Measurements from ENCODE around the gene NR3C2. TPM values are rescaled to one million over a fixed set of nuclear protein-coding genes. Genes with fewer than 3 reads are reported as not detected.
A peak's percentile ranks its signal among the peaks of the same experiment; 100 is the strongest.

Gene NR3C2
- polyA plus RNA-seq, 1 of the 3 experiments (the other 2 are of a cell fraction) = 0.02 TPM

DNA sequence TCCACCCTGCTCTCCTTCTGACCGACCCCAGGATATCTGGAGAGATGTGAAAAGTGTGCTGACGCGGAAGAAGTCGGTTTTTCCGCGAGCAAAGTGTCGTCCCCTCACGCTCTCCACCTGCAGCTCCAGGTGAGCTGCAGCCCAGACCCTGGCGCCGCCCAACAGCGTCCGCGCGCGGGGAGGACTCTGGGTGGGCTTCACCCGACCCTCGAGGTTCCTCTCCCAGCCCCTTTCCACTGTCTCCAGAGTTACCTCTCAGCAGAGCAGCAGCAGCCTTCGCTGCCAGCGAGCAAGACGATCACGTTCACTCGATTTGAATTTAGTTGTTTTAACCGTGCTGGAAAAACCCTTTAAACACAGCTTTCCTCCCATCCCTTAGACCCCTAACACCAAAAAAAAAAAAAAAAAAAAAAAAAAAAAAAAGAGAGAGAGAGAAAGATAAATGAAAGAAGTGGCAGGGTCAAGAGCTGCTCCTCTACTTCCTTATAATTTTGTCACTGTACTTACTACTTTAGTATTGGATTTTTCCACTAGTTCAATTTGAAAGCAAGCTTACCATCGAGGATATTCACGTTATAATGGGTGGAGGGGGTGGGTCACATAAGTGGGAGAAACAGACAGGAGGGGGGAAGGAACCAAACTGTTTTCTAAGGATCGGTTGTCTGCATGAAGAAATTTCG is 758 bp upstream of the NR3C2 start:
- Histone ChIP-seq H3K4me3 (ENCODE audit: low read depth in 2 of 2, low read length in 1 of 2) (peak overlapping the region; percentile 69 to 82), H3K36me3 (replicated peaks in 1 of 2; ENCODE audit: control insufficient read depth in 1 of 2, insufficient read depth in 2 of 2, low read length in 1 of 2) (no peaks in the 10 kb centered on the region), H3K9me3 (no peaks in the 10 kb centered on the region), H3K9me2 (no peaks in the 10 kb centered on the region), H3K79me2 (ENCODE audit: insufficient read depth) (no peaks in the 10 kb centered on the region), H3K27ac (ENCODE audit: low read depth in 2 of 2, low read length in 1 of 2) (no peak overlapping the region), H2AFZ (ENCODE audit: low read depth) (peak overlapping the region; percentile 89), H3F3A (replicated peaks; ENCODE audit: insufficient read depth) (peaks cover 17% of the 10 kb centered on the region), H3K4me1 (ENCODE audit: control insufficient read depth in 1 of 2, insufficient read depth in 2 of 2, low read depth in 1 of 2, low read length in 1 of 2) (peaks cover 0 to 27% of the 10 kb centered on the region in 2 experiments; a peak in 1 of 4 replicates), H3K27me3 (ENCODE audit: insufficient read depth) (peaks cover 59% of the 10 kb centered on the region), H4K20me1 (ENCODE audit: insufficient read depth) (no peaks in the 10 kb centered on the region), H3K9ac (peak overlapping the region; percentile 35), H3K4me2 (peak overlapping the region; percentile 96)
- TF ChIP-seq POLR2AphosphoS5 (IDR thresholded peaks at IDR 0.05; ENCODE audit: low read depth, low read length) = no peak
- TF ChIP-seq, protein P1, sequence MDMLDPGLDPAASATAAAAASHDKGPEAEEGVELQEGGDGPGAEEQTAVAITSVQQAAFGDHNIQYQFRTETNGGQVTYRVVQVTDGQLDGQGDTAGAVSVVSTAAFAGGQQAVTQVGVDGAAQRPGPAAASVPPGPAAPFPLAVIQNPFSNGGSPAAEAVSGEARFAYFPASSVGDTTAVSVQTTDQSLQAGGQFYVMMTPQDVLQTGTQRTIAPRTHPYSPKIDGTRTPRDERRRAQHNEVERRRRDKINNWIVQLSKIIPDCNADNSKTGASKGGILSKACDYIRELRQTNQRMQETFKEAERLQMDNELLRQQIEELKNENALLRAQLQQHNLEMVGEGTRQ (IDR thresholded peaks at IDR 0.05; ENCODE audit: borderline replicate concordance, low read depth, low read length) = no peak
- TF ChIP-seq RXRA (IDR thresholded peaks at IDR 0.05; ENCODE audit: borderline replicate concordance, low read depth) = no peak
- TF ChIP-seq TAF1 (IDR thresholded peaks at IDR 0.05; ENCODE audit: borderline replicate concordance, low read depth, low read length) = no peak
- no peak for TF ChIP-seq NRF1 (IDR thresholded peaks at IDR 0.05; ENCODE audit: low read depth, low read length)
- TF ChIP-seq, protein P2, sequence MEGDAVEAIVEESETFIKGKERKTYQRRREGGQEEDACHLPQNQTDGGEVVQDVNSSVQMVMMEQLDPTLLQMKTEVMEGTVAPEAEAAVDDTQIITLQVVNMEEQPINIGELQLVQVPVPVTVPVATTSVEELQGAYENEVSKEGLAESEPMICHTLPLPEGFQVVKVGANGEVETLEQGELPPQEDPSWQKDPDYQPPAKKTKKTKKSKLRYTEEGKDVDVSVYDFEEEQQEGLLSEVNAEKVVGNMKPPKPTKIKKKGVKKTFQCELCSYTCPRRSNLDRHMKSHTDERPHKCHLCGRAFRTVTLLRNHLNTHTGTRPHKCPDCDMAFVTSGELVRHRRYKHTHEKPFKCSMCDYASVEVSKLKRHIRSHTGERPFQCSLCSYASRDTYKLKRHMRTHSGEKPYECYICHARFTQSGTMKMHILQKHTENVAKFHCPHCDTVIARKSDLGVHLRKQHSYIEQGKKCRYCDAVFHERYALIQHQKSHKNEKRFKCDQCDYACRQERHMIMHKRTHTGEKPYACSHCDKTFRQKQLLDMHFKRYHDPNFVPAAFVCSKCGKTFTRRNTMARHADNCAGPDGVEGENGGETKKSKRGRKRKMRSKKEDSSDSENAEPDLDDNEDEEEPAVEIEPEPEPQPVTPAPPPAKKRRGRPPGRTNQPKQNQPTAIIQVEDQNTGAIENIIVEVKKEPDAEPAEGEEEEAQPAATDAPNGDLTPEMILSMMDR (IDR thresholded peaks at IDR 0.05) = no peak
- no peak for TF ChIP-seq GABPA (IDR thresholded peaks at IDR 0.05; ENCODE audit: low read depth)
- no peak for TF ChIP-seq FOXJ3 (CRISPR knock-in tag; IDR thresholded peaks at IDR 0.05)
- no peak for TF ChIP-seq GATA2 (CRISPR knock-in tag; IDR thresholded peaks at IDR 0.05)
- no peak for TF ChIP-seq SIN3A (IDR thresholded peaks at IDR 0.05; ENCODE audit: borderline replicate concordance, low read depth, low read length)
- TF ChIP-seq SMC3 (IDR thresholded peaks at IDR 0.05; ENCODE audit: low read depth, low read length) = no peak
- TF ChIP-seq, protein P3, sequence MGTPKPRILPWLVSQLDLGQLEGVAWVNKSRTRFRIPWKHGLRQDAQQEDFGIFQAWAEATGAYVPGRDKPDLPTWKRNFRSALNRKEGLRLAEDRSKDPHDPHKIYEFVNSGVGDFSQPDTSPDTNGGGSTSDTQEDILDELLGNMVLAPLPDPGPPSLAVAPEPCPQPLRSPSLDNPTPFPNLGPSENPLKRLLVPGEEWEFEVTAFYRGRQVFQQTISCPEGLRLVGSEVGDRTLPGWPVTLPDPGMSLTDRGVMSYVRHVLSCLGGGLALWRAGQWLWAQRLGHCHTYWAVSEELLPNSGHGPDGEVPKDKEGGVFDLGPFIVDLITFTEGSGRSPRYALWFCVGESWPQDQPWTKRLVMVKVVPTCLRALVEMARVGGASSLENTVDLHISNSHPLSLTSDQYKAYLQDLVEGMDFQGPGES (IDR thresholded peaks at IDR 0.05; ENCODE audit: low read depth, low read length) = no peak
- TF ChIP-seq, protein P4, sequence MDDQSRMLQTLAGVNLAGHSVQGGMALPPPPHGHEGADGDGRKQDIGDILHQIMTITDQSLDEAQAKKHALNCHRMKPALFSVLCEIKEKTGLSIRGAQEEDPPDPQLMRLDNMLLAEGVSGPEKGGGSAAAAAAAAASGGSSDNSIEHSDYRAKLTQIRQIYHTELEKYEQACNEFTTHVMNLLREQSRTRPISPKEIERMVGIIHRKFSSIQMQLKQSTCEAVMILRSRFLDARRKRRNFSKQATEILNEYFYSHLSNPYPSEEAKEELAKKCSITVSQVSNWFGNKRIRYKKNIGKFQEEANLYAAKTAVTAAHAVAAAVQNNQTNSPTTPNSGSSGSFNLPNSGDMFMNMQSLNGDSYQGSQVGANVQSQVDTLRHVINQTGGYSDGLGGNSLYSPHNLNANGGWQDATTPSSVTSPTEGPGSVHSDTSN (IDR thresholded peaks at IDR 0.05) = no peak
- TF ChIP-seq, protein P5, sequence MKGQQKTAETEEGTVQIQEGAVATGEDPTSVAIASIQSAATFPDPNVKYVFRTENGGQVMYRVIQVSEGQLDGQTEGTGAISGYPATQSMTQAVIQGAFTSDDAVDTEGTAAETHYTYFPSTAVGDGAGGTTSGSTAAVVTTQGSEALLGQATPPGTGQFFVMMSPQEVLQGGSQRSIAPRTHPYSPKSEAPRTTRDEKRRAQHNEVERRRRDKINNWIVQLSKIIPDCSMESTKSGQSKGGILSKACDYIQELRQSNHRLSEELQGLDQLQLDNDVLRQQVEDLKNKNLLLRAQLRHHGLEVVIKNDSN (IDR thresholded peaks at IDR 0.05; ENCODE audit: borderline replicate concordance, low read depth) = no peak
- no peak for TF ChIP-seq TEAD4 (IDR thresholded peaks at IDR 0.05; ENCODE audit: borderline replicate concordance, insufficient read depth)
- no peak for TF ChIP-seq FOXM1 (IDR thresholded peaks at IDR 0.05; ENCODE audit: low read depth)
- no peak for TF ChIP-seq RCOR1 (IDR thresholded peaks at IDR 0.05; ENCODE audit: low read length)
- TF ChIP-seq EZH2phosphoT487 (IDR thresholded peaks at IDR 0.05; ENCODE audit: borderline replicate concordance, low read depth) = no peak
- POLR2A ChIA-PET = no interaction called here
- 2% methylated on average over 18 of the region's 27 CpGs for WGBS (ENCODE audit: low lambda C conversion rate)
- peak; percentile 45 for DNase-seq
- CTCF ChIA-PET = interaction anchor here (1.2 kb wide), 1 partner anchor 281 kb away, joined by 3 read pairs; no protein-coding TSS in a partner anchor

Data from SK-N-SH (cell line).